ENCODE results near the gene COL12A1.
A peak's percentile ranks its signal among the peaks of the same experiment; 100 is the strongest.

Gene COL12A1

GRCh38 chr6:75142721-75143120 lies 63.1 kb downstream of the COL12A1 start:
- FAIRE-seq: no peak

GRCh38 chr6:75135876-75136275 lies 70.0 kb downstream of the COL12A1 start:
- no peak for FAIRE-seq

DNA sequence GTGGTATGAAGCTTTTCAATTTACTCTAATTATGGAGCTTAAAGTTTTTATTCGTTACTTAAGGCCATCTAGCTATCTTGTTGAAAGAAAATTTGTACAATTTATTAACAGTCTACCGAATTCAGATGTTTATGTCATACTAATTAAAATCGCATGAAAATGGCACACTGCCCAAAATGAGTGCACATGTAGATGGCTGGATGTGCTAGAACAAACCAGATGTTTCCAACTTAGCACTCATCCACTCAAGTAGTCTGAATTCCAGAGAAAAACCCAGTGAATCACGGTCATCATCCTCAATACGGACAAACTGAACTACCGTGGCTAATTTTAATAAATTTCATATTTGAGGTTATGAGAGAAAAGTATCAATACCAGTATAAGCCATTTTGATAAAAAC lies 70.4 kb downstream of the COL12A1 start:
- peak; percentile 91 for FAIRE-seq

GRCh38 chr6:75130784-75131183 lies 75.1 kb downstream of the COL12A1 start:
- FAIRE-seq: no peak

GRCh38 chr6:75128878-75129570 lies 76.8 kb downstream of the COL12A1 start:
- FAIRE-seq: no peak

DNA sequence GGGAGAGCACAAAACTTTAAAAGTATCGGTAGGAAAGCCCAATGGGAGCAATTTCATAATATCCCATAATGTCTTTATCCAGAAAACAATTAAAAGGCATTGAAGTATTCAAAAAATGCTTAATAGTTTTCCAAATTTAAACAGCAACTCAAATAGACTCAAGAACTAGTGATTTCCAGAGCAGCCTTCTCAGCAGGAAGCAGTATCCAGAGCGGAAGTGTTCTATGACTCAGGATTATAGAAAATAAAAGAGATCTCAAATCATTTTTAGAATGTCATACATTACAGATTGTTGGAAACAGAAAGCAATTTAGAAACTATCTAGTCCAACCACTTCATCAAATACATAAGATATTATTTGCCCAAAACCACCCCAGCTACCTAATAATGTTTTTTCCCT lies 79.3 kb downstream of the COL12A1 start:
- FAIRE-seq: no peak

GRCh38 chr6:75124983-75125382 lies 80.9 kb downstream of the COL12A1 start:
- FAIRE-seq: no peak

DNA sequence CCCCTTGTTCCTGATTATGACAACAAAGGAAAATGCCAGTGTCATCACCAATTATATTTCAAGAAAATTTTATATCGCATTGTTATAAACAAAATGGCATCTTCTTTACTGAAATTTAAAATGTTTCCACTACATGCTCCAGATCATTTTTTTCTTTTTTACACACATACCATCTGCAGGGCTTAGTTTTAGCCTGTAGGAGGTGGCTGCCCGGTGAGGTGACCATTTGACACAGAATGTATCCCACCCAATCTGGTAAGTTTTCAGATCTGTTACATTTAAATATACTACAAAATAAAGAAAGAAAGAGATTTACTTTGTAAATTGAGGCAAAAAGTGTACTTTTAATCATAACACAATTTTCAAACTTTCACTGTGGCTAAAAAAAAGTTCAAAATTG lies 81.8 kb downstream of the COL12A1 start:
- no peak for FAIRE-seq

- no peak for FAIRE-seq
Observed at GRCh38 chr6:75118925-75119515, 86.8 kb downstream of the COL12A1 start.

DNA sequence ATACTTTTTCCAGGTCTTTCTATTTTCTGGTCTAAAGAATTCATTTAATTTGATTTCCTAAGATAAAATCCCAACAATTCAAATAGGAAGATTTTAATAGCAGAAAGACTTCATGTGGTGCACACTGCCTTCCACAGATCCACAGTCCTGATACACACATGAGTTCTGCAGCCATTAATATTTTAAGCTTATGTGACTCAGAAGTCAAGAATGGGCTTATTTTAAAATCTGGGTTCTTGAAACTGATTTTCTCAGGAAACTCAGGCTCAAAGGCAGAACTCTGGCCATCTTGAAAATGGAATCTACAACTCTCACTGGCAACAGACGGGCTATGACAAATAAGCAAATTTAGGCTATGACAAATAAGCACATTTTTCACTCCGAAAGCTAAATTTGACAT lies 88.2 kb downstream of the COL12A1 start:
- no peak for FAIRE-seq

- no peak for FAIRE-seq
Observed at GRCh38 chr6:75116946-75117345, 88.9 kb downstream of the COL12A1 start.

DNA sequence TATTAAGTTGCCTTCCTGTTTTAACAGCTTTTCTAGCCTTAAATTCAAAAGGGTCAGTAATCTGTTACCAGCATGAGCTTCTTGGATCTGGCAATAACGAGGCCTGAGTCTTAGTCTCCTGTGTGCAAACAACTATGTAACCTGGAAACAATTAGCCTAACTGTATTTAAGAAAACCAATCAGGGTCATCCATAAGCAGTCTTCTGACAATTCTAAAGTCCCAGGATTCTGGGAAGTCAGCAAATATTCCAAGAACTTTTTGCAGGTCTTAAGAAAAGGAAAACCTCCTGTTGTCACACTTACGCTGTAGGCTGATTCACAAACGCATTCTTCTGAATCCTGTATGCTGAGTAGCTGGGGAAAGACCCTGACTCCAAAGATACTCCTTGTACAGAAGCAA lies 90.4 kb downstream of the COL12A1 start:
- FAIRE-seq: no peak

DNA sequence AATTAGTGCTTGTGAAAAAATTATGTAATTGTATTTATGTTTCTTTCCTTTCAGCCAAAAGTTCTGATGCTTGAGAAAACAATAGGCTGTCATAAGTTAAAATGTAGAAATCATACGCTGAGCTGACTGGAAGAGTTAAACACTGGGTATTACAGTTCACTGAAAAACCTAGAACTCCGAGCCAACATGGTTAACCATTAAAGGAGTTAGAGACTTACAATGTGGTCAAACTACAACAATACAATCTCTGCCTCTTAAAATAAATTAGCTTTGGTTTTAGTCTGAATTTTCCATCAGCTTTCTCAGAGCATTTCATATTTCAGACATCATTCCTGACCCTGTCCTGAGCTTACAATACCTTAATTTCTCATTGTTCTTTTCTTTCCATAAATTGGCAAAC lies 91.0 kb downstream of the COL12A1 start:
- FAIRE-seq: peak; percentile 18

DNA sequence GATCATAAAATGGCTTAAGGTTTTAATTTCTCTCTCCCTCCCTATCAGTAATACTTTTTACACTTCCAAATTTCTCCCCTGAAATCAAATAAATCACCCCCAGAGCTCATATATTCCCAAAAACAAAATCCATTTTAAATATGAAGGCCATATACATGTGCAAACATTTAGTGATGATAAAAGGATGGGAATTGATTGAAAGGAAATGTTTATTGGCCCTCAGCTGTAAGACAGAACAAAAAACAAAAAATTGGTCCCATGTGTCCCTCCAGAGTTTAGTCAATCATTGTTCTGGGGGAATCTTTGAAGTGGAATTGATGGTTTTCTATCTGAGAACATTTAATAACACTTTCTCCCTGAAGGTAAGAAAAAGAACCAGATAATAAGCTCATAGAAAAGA lies 91.7 kb downstream of the COL12A1 start:
- FAIRE-seq: no peak

GRCh38 chr6:75113446-75113845 lies 92.4 kb downstream of the COL12A1 start:
- no peak for FAIRE-seq

DNA sequence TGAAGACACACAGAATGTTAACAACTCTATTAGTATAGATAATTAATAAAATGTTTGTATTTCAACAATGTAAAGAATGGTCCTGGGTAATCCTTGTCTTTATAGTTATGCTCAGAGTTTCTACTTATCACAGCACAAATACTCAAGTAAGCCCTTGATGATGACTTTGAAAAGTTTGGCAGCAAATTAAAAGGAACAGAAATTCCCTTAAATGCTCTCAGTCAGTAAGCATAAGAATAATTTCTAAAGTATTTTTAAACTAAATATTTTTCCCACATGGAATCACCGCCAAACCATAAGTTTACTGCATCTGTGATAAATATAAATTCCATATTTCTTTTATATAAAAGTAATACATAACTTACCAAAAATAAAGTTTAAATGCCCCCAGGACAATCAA lies 96.1 kb downstream of the COL12A1 start:
- no peak for FAIRE-seq

DNA sequence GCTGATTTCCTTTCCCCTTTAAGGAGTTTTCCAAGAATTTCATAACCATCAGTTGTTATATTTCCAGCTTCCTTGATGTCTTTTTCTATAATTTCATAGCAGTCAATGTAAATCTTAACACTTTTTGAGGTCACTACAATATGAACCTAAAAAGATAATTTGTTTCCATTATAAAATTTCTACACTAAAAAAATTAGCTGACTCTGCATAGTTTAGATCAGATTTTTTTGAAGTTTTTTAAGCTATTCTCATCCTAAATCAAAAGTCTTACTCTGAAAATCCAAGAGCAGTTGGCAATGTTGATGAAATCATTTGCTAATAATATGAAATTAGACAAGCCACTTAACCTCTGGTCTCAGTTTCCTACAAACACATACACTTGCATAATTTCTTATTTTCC lies 96.8 kb downstream of the COL12A1 start:
- no peak for FAIRE-seq

DNA sequence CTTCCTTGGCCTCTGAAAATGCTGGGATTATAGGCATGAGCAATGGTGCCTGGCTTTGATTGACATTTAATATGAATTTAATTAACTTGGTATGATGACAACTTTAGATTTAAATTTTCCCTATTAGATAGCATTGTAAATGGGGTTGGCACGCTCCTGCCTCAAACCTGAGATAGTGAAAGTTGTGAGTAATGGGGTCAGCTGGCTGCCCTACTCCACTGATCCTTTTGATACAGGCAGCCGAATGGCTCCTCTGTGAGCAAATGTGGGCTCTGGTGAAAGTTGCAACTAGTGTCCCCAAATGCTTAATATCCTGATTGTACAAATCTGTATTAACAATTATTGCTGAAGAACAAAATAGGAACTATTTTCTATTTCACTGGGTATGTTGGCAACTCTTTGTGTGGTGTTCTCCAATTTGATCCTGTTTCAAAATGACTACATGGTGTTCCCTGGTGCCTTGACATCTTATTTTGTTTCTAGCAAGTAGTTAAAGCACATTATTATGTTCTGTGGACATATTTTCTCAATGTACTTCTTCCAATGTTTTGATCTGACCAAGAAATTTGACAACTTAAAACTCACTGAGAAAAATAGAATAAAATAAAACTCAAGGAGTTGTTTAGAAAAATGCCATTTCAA lies 97.4 kb downstream of the COL12A1 start:
- FAIRE-seq: no peak

- FAIRE-seq: no peak
Observed at GRCh38 chr6:75107913-75108312, 97.9 kb downstream of the COL12A1 start.

- FAIRE-seq: no peak
Observed at GRCh38 chr6:75106426-75106825, 99.4 kb downstream of the COL12A1 start.

- FAIRE-seq: no peak
Observed at GRCh38 chr6:75103431-75103830, 102.4 kb downstream of the COL12A1 start.

- no peak for FAIRE-seq
Observed at GRCh38 chr6:75102301-75102700, 103.6 kb downstream of the COL12A1 start.

- FAIRE-seq: no peak
Observed at GRCh38 chr6:75101896-75102295, 104.0 kb downstream of the COL12A1 start.

DNA sequence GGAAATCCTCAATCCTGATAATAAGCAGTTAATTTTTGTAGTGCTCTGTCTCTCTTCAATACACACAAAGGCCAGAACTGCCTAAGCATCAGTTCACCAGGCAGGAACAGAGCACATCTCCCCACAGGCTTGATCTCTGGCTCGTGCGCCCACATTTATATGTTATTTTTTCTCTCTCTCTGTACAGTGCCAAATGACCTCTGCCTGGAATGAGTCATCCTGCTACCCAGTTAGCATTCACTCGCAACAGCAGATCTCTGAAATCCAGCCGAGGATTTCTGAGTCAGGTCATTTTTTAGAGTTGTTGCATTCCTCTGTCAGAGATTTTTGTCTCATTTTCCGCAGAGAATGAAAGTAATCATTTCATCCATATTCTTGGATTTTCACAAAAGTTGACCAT lies 107.1 kb downstream of the COL12A1 start:
- FAIRE-seq: peak; percentile 95

Data from endometrium (tissue), 2 donors.